ENCODE data around the gene LNPK. TPM values are rescaled to one million over a fixed set of nuclear protein-coding genes. Genes with fewer than 3 reads are reported as not detected.

LNPK gene
- total RNA-seq, 4 donors from 2014 or later = 35.0 to 60.8 (median 38.3) TPM

- TF ChIP-seq CTCF (IDR thresholded peaks at IDR 0.05; ENCODE audit: low read depth) = no peak
Measured at GRCh38 chr2:175877845-175878544, 124.1 kb downstream of the LNPK start.

GRCh38 chr2:175874291-175874690, 127.8 kb downstream of the LNPK start:
- no peak for TF ChIP-seq CTCF (IDR thresholded peaks at IDR 0.05; ENCODE audit: low read depth)

Other genes starting within 250 kb of the LNPK start
- gene EVX2, start 81.7 kb upstream of the LNPK start, total RNA-seq = under 1 TPM in 1 of 4 donors, not detected in 3; 0.16 TPM
- 1 to 10 TPM in 1 of 4 donors, not detected in 3; 1.1 TPM for gene HOXD13, start 90.5 kb upstream of the LNPK start, total RNA-seq
- not detected for gene HOXD12, start 97.5 kb upstream of the LNPK start, total RNA-seq
- not detected for gene HOXD11, start 105.0 kb upstream of the LNPK start, total RNA-seq
- under 1 TPM in 2 of 4 donors, not detected in 2; 0.17 to 0.66 TPM for gene HOXD10, start 114.5 kb upstream of the LNPK start, total RNA-seq
- gene HOXD9, start 120.5 kb upstream of the LNPK start, total RNA-seq = 1 to 10 TPM; 1.9 to 6.4 (median 3.7) TPM
- gene HOXD8, start 127.4 kb upstream of the LNPK start, total RNA-seq = 10 to 100 TPM in 3 of 4 donors, 1 to 10 TPM in 1; 8.0 to 24.5 (median 14.4) TPM
- 10 to 100 TPM in 1 of 4 donors, 1 to 10 TPM in 3; 1.5 to 20.7 (median 6.4) TPM for gene HOXD4, start 149.3 kb upstream of the LNPK start, total RNA-seq
- 10 to 100 TPM in 1 of 4 donors, 1 to 10 TPM in 3; 1.3 to 23.0 (median 3.6) TPM for gene HOXD3, start 155.0 kb upstream of the LNPK start, total RNA-seq
- 1 to 10 TPM in 2 of 4 donors, under 1 TPM in 2; 0.38 to 2.1 (median 1.1) TPM for gene HOXD1, start 186.4 kb upstream of the LNPK start, total RNA-seq

Data from subcutaneous adipose tissue (tissue), 4 donors.